Measurements from ENCODE around the gene LIFR.

- TF ChIP-seq TCF12 (IDR thresholded peaks at IDR 0.05; ENCODE audit: low read depth) (no peak), FOXM1 (IDR thresholded peaks at IDR 0.05; ENCODE audit: borderline replicate concordance, low read depth) (no peak), RAD21 (IDR thresholded peaks at IDR 0.05; ENCODE audit: low read depth) (no peak), REST (IDR thresholded peaks at IDR 0.05; ENCODE audit: low read depth) (no peak), NFIC (IDR thresholded peaks at IDR 0.05) (no peak), TAF1 (IDR thresholded peaks at IDR 0.05; ENCODE audit: low read depth) (no peak), EP300 (IDR thresholded peaks at IDR 0.05; ENCODE audit: borderline replicate concordance) (no peak), TEAD4 (IDR thresholded peaks at IDR 0.05) (no peak), CREB1 (IDR thresholded peaks at IDR 0.05; ENCODE audit: low read depth) (no peak), CEBPB (IDR thresholded peaks at IDR 0.05) (no peak), EGR1 (IDR thresholded peaks at IDR 0.05) (no peak)
- TF ChIP-seq, protein P1, sequence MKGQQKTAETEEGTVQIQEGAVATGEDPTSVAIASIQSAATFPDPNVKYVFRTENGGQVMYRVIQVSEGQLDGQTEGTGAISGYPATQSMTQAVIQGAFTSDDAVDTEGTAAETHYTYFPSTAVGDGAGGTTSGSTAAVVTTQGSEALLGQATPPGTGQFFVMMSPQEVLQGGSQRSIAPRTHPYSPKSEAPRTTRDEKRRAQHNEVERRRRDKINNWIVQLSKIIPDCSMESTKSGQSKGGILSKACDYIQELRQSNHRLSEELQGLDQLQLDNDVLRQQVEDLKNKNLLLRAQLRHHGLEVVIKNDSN (IDR thresholded peaks at IDR 0.05): no peak
Measured at GRCh38 chr5:38462976-38463633, 93.3 kb downstream of the LIFR start.
